Measurements from ENCODE around the gene F13A1. TPM values are rescaled to one million over a fixed set of nuclear protein-coding genes. Genes with fewer than 3 reads are reported as not detected.

Gene F13A1
- total RNA-seq (10 to 100 TPM; 31.1 to 69.9 TPM), polyA plus RNA-seq (10 to 100 TPM in 1 of 2 donors, 1 to 10 TPM in 1; 4.3 to 15.6 TPM)
- long read RNA-seq, donor 1, partial matches to known transcripts, result 0 of 4 reads
- long read RNA-seq, donor 1, other reads (novel, unspliced or antisense), result 0 of 4 reads
- long read RNA-seq, donor 2, partial matches to known transcripts, result 20 of 21 reads
- long read RNA-seq, donor 2, other reads (novel, unspliced or antisense), result 0 of 21 reads
- long read RNA-seq, donor 3, partial matches to known transcripts, result 0 of 3 reads
- long read RNA-seq, donor 3, other reads (novel, unspliced or antisense), result 0 of 3 reads
- long read RNA-seq, donor 4, result 0 reads
- long read RNA-seq, donor 5, partial matches to known transcripts, result 0 of 9 reads
- long read RNA-seq, donor 5, other reads (novel, unspliced or antisense), result 0 of 9 reads

GRCh38 chr6:6319952-6320811 is at the start of gene F13A1:
TSS of gene F13A1 (minus strand) at chr6:6320662. CDS start at chr6:6318664, 1,998 bp downstream.
- Histone ChIP-seq H3K4me3 (peak within 1 kb of the TSS; percentile 13), H3K9ac (ENCODE audit: insufficient read depth in 1 of 2, low read length in 2 of 2) (no peak within 1 kb of the TSS), H3K27ac (ENCODE audit: low read depth in 1 of 2, low read length in 1 of 2) (no peak within 1 kb of the TSS), H3K36me3 (ENCODE audit: control insufficient read depth in 4 of 4, insufficient read depth in 4 of 4, low read length in 4 of 4) (no peaks in the 10 kb centered on the region), H3K4me1 (ENCODE audit: control insufficient read depth in 5 of 5, insufficient read depth in 5 of 5, low read length in 5 of 5) (peaks cover 0 to 4% (median 0%) of the 10 kb centered on the region in 5 donors), H3K27me3 (ENCODE audit: control insufficient read depth in 3 of 3, insufficient read depth in 3 of 3, low read length in 2 of 3) (peaks cover 5 to 44% (median 30%) of the 10 kb centered on the region in 3 donors), H3K9me3 (ENCODE audit: control insufficient read depth in 4 of 4, insufficient read depth in 3 of 4, low read length in 3 of 4) (peaks cover 0 to 4% (median 0%) of the 10 kb centered on the region in 4 donors)
- WGBS, 2 donors, result 4 to 14% methylated on average over 39 of the region's 39 CpGs
- DNase-seq (peak in 1 of 3 donors; percentile 21), ATAC-seq (ENCODE audit: insufficient read depth, low FRiP score) (no peak)
- no peak for TF ChIP-seq CTCF (IDR thresholded peaks at IDR 0.05; ENCODE audit: control extremely low read depth, extremely low read depth)

GRCh38 chr6:6368684-6369052 is 48.2 kb upstream of the F13A1 start:
- H3K27ac ChIP-seq (ENCODE audit: low read depth in 1 of 2, low read length in 1 of 2), result no peak overlapping the region
- no peak overlapping the region for H3K4me3 ChIP-seq
- no peaks in the 10 kb centered on the region for H3K4me1 ChIP-seq (ENCODE audit: control insufficient read depth in 5 of 5, insufficient read depth in 5 of 5, low read length in 5 of 5)
- ATAC-seq (ENCODE audit: insufficient read depth, low FRiP score) (no peak), DNase-seq (no peak)
- H3K27me3 ChIP-seq (ENCODE audit: control insufficient read depth in 3 of 3, insufficient read depth in 3 of 3, low read length in 2 of 3), result peaks cover 0 to 4% (median 0%) of the 10 kb centered on the region in 3 donors
- peaks cover 0 to 3% (median 0%) of the 10 kb centered on the region in 4 donors for H3K9me3 ChIP-seq (ENCODE audit: control insufficient read depth in 4 of 4, insufficient read depth in 3 of 4, low read length in 3 of 4)
- no peaks in the 10 kb centered on the region for H3K36me3 ChIP-seq (ENCODE audit: control insufficient read depth in 4 of 4, insufficient read depth in 4 of 4, low read length in 4 of 4)
- 75 to 79% methylated on average over 1 of the region's 1 CpG for WGBS, 2 donors
- H3K9ac ChIP-seq (ENCODE audit: insufficient read depth in 1 of 2, low read length in 2 of 2), result no peak overlapping the region
- TF ChIP-seq CTCF (IDR thresholded peaks at IDR 0.05; ENCODE audit: control extremely low read depth, extremely low read depth), result no peak

DNA sequence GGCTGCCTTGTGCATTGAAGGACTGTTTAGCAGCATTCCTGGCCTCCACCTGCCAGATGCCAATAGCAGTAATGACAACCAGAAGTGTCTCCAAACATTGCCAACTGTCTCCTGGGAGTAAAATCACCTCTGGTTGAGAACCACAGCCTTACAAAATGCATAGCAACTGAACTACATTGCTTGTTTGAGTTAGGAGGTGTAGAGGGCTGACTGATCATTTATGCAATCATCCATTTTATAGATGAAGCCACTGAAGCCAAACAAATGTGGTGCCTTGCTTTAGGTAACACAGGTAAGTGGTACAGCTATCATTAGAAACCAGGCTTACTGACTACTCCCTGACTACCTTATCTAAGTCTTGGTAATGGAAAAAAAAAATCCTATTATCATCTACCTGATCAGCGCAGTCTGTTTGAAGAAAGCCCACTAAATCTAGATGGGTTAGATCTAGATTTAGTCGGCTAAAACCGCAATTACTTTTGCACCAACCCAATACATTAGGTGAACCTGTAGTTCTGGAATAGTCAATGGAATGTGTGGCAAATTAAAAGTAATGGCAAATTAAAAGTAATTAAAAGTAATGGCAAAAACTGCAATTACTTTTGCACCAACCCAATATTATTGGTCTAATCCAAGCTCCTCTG is 47.7 kb upstream of the F13A1 start:
- no peak overlapping the region for H3K9ac ChIP-seq (ENCODE audit: insufficient read depth in 1 of 2, low read length in 2 of 2)
- peaks cover 0 to 3% (median 0%) of the 10 kb centered on the region in 4 donors for H3K9me3 ChIP-seq (ENCODE audit: control insufficient read depth in 4 of 4, insufficient read depth in 3 of 4, low read length in 3 of 4)
- no peaks in the 10 kb centered on the region for H3K36me3 ChIP-seq (ENCODE audit: control insufficient read depth in 4 of 4, insufficient read depth in 4 of 4, low read length in 4 of 4)
- ATAC-seq (ENCODE audit: insufficient read depth, low FRiP score) (no peak), DNase-seq (no peak)
- no peaks in the 10 kb centered on the region for H3K4me1 ChIP-seq (ENCODE audit: control insufficient read depth in 5 of 5, insufficient read depth in 5 of 5, low read length in 5 of 5)
- no peak for TF ChIP-seq CTCF (IDR thresholded peaks at IDR 0.05; ENCODE audit: control extremely low read depth, extremely low read depth)
- H3K4me3 ChIP-seq, result no peak overlapping the region
- H3K27ac ChIP-seq (ENCODE audit: low read depth in 1 of 2, low read length in 1 of 2), result no peak overlapping the region
- peaks cover 0 to 4% (median 0%) of the 10 kb centered on the region in 3 donors for H3K27me3 ChIP-seq (ENCODE audit: control insufficient read depth in 3 of 3, insufficient read depth in 3 of 3, low read length in 2 of 3)
- 83 to 97% methylated on average over 3 of the region's 3 CpGs for WGBS, 2 donors
